Sciatic nerve (tissue), 2 donors: ENCODE data around the gene SPTAN1. TPM values are rescaled to one million over a fixed set of nuclear protein-coding genes. Genes with fewer than 3 reads are reported as not detected.

Source experiments
- ATAC-seq: fragments of 200-7000 bp; cut with Tn5 transposase; one replicate; pipeline ENCODE4 v1.9.1; 2020; ENCODE audit warnings: mild to moderate bottlenecking, moderate library complexity
- DNase-seq: peaks from one replicate; pipeline ENCODE4 v3.0.0-alpha.2; 2020; ENCODE audit warnings: low spot score
- intact Hi-C: fragments of 100-400 bp; cut with DNase I; formaldehyde crosslinking; loops from one replicate; pipeline ENCODE4 v1.14.2; 2022
- total RNA-seq: library from RNA; stranded (reverse); fragmentation: NEBNext Ultra II Directional; extraction: Animal tissue kit (Norgen Biotek cat#: 25700); gene quantifications from one replicate; pipeline ENCODE4 v1.2.1, GENCODE V29; 2021
- donor health status: DM: no; HTN: no; CAD: no.
- donor health status: DM: no; HTN: no; CAD: no.

The SPTAN1 gene
- total RNA-seq, 1 donor from 2014 or later = 794 TPM

DNA sequence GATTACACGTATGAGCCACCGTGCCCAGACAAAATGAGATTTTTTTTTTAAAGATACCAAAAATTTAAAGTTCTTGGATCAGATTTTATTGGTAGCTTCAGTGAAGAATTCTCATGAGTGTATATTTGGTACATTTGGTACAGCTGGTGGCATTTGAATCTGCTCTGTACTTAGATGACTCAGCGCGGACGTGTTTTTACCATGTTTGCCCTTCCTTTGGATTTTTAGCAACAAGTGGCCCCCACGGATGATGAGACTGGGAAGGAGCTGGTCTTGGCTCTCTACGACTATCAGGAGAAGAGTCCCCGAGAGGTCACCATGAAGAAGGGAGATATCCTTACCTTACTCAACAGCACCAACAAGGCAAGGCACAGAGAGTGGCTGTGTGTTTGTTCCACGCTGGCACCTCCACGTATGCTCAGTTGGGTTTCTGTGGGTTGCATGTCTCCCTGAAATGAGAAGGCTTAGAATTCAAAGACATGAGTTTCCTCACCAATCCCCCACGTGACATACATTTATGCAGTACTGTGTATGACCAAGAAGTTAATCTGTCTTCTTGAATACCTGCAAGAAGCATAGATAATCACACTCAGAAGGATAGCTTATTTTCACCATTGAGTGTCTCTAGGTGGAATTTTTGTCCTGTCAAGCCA, 36.3 kb downstream of the SPTAN1 start:
- DNase-seq (no peak), ATAC-seq (no peak)
- intact Hi-C loops = no loop called here

GRCh38 chr9:128593039-128593438, 40.7 kb downstream of the SPTAN1 start:
- ATAC-seq (no peak), DNase-seq (no peak)
- intact Hi-C loops = no loop called here

GRCh38 chr9:128593856-128594255, 41.5 kb downstream of the SPTAN1 start:
- ATAC-seq = no peak
- intact Hi-C loops = no loop called here

GRCh38 chr9:128595471-128595870, 43.1 kb downstream of the SPTAN1 start:
- no peak for DNase-seq
- no peak for ATAC-seq
- intact Hi-C loops = no loop called here

More at GRCh38 chr9:128593856-128594255, 41.5 kb downstream of the SPTAN1 start:
- no peak for DNase-seq

DNA sequence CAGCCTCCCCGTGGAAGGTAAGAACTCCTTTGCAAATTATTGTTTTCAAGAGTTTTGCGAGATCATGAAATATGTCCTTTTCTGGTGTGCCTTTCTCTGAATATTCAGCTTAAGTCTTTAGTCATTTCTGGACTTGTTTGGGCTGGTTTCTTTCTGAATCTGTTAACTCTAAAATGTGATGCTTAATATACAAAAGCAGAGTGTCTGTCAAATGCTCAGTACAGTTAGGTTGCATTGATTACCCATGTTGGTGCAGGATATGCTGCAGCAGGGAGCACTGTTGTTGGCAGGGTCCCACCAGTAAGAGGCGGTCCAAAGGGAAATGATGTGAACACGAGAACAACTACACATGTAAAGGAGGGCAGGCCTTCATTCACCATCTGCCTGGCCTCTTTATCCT, 47.7 kb downstream of the SPTAN1 start:
- DNase-seq (no peak), ATAC-seq (no peak)
- intact Hi-C loops = no loop called here

DNA sequence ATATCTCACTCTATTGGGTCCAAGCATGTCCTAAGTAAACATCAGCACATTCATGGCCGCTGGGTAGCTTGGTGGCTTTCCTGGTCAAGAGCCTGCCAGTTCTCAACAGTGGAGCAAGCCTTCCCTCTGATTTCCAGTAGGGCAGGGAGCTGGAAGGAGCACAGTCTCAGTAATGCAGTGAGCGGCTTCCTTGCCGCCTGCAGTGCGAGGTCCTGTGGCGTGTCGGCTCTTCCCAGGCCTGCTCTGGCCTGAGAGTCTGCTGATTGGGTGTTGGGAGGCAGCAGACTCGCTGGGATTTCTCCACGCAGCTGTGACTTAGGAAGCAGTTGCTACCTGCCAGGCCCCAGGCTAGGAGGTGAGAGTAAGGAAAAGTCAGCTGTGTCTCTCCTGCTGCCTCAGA, 51.3 kb downstream of the SPTAN1 start:
- no peak for DNase-seq
- intact Hi-C loops = no loop called here

DNA sequence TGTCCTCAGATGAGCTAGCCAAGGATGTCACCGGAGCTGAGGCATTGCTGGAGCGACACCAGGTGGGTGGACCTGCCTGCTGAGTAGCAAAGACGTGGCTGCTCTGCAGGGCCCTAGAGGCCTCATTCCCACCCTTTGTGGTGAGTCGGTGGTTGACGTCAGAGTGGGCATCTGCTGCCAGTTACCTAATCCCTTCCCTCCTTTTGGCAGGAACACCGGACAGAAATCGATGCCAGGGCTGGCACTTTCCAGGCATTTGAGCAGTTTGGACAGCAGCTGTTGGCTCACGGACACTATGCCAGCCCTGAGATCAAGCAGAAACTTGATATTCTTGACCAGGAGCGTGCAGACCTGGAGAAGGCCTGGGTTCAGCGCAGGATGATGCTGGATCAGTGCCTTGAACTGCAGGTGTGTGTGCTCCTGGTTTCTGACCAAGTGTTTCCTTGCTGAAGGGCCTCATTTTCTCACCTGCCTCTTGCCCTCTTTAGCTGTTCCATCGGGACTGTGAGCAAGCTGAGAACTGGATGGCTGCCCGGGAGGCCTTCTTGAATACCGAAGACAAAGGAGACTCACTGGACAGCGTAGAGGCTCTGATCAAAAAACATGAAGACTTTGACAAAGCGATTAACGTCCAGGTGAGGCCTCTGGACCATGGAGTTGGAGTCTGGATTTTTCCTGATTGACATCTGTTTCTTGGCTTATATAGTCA, 55.4 kb downstream of the SPTAN1 start:
- intact Hi-C loops = no loop called here

More for the DNA sequence above, 51.3 kb downstream of the SPTAN1 start:
- no peak for ATAC-seq

GRCh38 chr9:128610897-128611296, 58.5 kb downstream of the SPTAN1 start:
- intact Hi-C loops = no loop called here
- ATAC-seq (no peak), DNase-seq (peak; percentile 15)

More for the DNA sequence above, 55.4 kb downstream of the SPTAN1 start:
- peak; percentile 67 for ATAC-seq
- no peak for DNase-seq

- intact Hi-C loops = no loop called here
- DNase-seq (peak; percentile 36), ATAC-seq (no peak)
These were observed 59.4 kb downstream of the SPTAN1 start for GRCh38 chr9:128611600-128612394.

DNA sequence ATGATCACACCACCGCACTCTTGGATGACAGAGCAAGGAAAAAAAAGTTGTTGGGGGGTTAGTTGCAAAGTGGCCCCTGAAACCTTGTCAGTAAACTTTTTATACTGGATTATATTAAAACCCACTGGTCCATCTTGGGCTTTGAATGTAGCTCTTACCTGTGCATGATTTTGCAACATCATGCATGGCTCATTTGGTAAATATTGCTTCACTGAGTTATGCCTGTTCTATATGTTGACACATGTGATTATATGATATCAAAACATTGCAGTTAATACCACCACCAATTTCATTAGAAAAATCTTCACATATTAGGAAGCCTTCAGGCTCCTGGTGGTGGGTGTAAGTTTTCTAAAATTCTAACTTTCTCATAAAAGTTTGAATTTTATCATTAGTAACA, 62.3 kb downstream of the SPTAN1 start:
- DNase-seq (no peak), ATAC-seq (no peak)
- intact Hi-C loops = no loop called here

- intact Hi-C loops = no loop called here
- DNase-seq (peak; percentile 30), ATAC-seq (no peak)
These were observed 63.2 kb downstream of the SPTAN1 start for GRCh38 chr9:128615571-128615970.

DNA sequence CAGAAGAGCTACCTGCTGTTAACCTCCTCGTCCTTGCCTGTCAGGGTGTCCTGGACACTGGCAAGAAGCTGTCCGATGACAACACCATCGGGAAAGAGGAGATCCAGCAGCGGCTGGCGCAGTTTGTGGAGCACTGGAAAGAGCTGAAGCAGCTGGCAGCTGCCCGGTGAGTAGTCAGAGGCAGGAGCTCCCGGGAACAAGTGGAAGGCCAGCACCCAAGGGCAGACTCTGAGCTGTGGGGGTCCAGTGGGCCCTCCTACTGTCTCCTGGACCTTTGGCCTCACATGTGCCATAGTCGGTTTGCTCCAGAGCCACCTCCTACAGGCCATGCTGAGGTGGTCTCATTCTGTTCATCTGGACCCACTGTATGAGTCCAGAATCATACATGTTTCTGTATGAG, 65.6 kb downstream of the SPTAN1 start:
- intact Hi-C loops = no loop called here
- ATAC-seq = no peak
- DNase-seq = no peak

GRCh38 chr9:128619127-128619526, 66.7 kb downstream of the SPTAN1 start:
- no peak for DNase-seq
- intact Hi-C loops = no loop called here
- no peak for ATAC-seq

DNA sequence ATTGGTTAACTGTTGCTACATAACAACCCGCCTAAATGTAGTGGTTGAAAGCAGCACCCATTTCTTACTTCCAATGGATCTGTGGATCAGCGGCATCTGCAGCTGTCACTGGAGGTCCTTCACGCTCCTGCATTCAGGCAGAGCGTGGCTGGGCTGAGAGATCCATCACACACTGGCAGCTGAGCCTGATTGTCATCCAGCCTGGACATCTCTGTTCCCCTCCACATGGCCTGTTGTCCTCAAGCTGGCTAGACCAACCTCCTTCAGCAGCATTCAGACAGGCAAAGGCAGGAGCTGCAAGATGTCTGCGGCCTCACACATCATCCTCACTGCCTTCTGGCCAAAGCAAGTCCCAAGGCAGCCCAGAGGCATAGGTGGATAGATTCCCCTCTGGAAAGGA, 67.4 kb downstream of the SPTAN1 start:
- intact Hi-C loops = no loop called here
- DNase-seq = no peak
- ATAC-seq = no peak

DNA sequence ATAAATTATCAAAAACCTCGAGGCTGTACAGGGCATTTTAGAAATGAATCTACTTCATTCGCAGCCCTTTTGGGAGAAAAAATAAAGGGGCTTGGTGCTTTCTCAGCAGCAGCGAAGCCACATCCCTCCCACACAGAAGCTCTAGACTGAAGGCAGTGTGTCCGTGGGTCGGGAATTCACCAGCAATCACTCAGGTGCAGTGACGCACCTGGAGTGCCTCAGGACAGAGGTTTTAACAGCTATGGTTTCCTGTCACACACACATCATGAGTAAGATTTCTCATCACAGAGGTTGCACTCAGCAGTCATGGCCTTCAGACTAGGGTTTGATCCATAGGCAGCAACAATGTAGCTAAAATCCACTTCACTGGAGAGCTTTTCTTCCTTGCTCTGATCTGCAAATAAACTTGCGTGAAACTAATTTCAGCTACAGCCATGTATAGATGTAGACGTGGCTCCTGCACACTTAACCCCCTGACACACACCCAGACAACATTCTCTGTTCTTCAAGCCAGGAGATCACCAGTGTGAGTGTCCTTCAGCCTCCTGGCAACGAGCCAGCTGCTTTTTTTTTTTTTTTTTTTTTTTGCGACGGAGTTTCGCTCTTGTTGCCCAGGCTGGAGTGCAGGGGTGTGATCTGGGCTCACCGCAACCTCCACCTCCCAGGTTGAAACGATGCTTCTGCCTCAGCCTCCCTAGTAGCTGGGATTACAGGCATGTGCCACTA, 69.5 kb downstream of the SPTAN1 start:
- no peak for ATAC-seq
- intact Hi-C loops = no loop called here
- no peak for DNase-seq

DNA sequence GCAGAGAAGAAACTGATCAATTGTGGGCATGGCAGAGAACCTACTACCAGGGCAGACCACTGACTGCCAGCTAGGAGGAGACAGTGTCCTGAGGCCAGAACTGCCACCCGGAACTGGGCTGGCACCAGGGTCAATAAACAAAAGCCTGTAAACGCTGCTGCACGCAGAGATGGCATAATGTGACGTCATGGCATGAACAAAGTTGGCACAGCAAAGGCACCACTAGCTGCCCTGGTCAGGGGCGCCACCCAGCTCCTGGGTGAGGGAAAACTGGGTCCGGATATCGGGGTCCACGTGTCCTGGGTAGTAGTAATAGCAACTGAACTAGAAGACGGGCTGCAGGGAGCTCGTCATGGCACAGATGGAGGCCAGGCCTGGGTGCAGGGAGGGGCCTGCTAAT, 72.2 kb downstream of the SPTAN1 start:
- intact Hi-C loops = no loop called here
- ATAC-seq (no peak), DNase-seq (no peak)

DNA sequence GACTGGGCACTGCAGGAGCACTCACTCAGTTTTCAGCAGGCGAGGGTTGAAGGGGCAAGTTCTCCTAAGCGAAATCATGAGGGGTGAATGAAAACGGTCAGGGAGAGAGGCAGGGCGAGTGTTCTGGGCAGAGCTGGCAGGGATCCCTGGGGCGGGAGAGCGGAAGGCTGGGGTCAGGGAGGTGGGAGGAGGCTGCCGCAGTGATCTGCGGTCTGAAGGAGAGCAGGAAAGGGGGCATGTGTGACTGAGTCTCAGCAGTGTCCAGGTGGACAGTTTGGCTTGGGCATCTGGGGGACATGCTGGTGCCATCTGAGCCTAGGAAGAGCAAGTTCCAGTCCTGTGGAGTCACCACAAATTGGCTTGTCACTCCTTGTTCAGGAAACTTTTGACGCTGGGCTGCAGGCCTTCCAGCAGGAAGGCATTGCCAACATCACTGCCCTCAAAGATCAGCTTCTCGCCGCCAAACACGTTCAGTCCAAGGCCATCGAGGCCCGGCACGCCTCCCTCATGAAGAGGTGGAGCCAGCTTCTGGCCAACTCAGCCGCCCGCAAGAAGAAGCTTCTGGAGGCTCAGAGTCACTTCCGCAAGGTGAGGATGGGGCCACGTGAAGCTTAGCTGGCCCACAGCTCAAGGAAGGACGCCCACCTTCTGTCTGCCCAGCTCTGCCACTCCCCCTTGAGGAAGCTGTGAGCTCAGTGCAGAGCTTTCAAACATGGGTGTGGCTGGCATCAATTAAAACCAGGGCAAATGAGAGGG, 73.2 kb downstream of the SPTAN1 start:
- intact Hi-C loops = no loop called here
- DNase-seq (no peak), ATAC-seq (peak; percentile 33)

- intact Hi-C loops = no loop called here
- DNase-seq (no peak), ATAC-seq (no peak)
These were observed 73.8 kb downstream of the SPTAN1 start for GRCh38 chr9:128626181-128626580.
